ENCODE results near the gene GPR152. TPM values are rescaled to one million over a fixed set of nuclear protein-coding genes. Genes with fewer than 3 reads are reported as not detected.
A peak's percentile ranks its signal among the peaks of the same experiment; 100 is the strongest.

Gene GPR152
- total RNA-seq, 2 experiments from 2014 or later = not detected

DNA sequence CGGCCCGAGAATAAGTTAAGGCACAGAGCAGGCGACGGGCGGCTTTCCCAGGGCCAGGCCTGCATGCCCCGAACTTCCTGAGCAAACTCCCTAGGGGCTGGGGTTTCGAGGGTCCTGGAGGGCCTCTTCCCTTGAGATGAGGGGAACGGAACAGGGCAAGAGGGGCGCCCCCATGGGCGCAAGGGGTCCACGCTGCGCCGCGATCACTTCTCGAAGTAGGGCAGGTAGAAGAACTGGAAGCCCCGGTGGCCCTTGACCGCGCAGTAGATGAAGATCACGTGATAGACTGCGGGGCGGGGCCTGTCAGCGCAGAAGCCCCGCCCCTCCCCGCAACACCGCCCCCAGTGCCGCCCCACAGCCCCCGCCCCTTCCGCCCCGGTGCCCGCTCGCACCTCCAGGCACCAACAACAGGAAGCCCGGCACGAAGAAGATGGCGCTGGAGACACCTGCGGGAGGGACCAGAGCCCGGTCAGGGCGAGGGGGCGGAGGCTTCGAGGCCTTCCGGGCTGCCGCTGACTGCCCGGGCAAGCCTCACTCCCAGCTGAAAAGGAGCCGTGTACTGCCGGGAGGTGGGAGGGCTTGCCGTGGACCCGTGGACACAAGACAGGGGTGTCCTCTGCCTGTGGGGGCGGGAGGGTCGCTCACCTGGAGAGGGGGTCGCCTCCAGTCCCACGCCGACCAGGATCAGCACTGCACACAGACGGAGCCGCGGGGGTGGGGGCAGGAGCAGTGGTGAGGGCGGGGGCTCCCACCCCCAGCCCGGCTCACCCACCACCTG, 12.1 kb upstream of the GPR152 start:
- CTCF ChIA-PET = interaction anchor here (0.7 to 1.1 kb wide), 3 partner anchors 18 to 67 kb away, joined by 3 to 4 read pairs (median 4); partner anchors contain the start of gene AIP
- no peaks in the 10 kb centered on the region for H3K9me3 Mint-ChIP-seq

DNA sequence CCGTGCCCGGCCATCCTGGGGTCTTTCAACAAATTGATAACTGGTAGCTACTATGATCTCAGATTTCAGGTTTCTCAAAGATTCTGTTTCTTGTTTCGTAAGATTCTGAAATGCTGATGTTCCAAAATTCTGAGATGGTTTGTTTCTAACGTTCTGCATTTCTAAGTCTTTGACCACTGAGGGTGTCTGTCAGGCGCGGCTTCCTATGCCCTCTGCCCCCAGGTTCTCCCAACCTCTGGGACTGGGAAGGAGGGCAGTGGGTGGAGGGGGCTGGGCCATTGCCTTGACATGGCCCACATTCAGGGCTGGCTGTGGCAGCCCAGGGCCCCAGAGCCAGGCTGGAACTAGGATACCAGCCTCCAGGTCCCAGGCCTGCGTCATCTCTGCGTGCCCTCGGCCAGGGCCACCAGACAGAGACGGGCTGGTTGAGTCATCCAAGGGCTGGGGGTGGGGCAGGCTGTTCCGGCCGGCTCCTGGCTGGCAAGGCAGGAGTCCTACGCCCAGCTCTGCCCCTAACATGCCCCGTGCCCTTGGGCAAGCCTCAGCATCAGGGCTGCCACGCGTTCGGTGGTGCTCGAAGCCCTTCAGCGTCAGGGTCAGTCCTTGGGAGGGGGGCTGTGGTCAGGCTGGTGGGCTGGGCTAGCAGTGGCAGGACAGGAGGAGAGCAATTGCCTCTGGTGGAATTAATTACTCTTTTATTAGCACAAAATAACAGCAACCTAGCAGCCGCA, 11.3 kb upstream of the GPR152 start:
- Mint-ChIP-seq H3K4me1 (ENCODE audit: low read depth) (peaks cover 45% of the 10 kb centered on the region), H3K27me3 (no peaks in the 10 kb centered on the region), H3K9me3 (no peaks in the 10 kb centered on the region), H3K27ac (peak overlapping the region; percentile 93), H3K36me3 (ENCODE audit: low read depth) (no peaks in the 10 kb centered on the region), H3K4me3 (peak overlapping the region; percentile 89)
- H3K36me3 ChIP-seq (ENCODE audit: insufficient read depth, low read length) = peaks cover 6% of the 10 kb centered on the region
- DNase-seq = peak in 2 of 14 experiments; percentile 56 to 70
- H3K27me3 ChIP-seq (ENCODE audit: control insufficient read depth in 1 of 2, insufficient read depth in 2 of 2, low read length in 2 of 2) = no peaks in the 10 kb centered on the region
- intact Hi-C loops (cut with DNase I, micrococcal nuclease) = loop anchor here (1.0 to 2.0 kb wide), 4 partner anchors 17 to 44 kb away; partner anchors contain the start of genes CDK2AP2 (in 1 of the 2) and RPS6KB2 (in 1 of the 2)
- ChIA-PET CTCF (no interaction called here), POLR2A (interaction anchor here (0.6 to 8.5 kb wide), 5 partner anchors 21 to 166 kb away, joined by 3 to 131 read pairs (median 7); partner anchors contain the start of genes AIP, NUDT8 and PTPRCAP)
- TF ChIP-seq, protein P1, sequence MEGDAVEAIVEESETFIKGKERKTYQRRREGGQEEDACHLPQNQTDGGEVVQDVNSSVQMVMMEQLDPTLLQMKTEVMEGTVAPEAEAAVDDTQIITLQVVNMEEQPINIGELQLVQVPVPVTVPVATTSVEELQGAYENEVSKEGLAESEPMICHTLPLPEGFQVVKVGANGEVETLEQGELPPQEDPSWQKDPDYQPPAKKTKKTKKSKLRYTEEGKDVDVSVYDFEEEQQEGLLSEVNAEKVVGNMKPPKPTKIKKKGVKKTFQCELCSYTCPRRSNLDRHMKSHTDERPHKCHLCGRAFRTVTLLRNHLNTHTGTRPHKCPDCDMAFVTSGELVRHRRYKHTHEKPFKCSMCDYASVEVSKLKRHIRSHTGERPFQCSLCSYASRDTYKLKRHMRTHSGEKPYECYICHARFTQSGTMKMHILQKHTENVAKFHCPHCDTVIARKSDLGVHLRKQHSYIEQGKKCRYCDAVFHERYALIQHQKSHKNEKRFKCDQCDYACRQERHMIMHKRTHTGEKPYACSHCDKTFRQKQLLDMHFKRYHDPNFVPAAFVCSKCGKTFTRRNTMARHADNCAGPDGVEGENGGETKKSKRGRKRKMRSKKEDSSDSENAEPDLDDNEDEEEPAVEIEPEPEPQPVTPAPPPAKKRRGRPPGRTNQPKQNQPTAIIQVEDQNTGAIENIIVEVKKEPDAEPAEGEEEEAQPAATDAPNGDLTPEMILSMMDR (IDR thresholded peaks at IDR 0.05) = no peak
- H3K27ac ChIP-seq (ENCODE audit: low read depth in 1 of 2, low read length in 2 of 2) = peak overlapping the region; percentile 63 to 89
- no peak for ATAC-seq (ENCODE audit: poor library complexity)
- no peaks in the 10 kb centered on the region for H3K9me3 ChIP-seq (ENCODE audit: control insufficient read depth in 1 of 2, insufficient read depth in 1 of 2, low read length in 2 of 2)
- peaks cover 51% of the 10 kb centered on the region for H3K4me1 ChIP-seq (ENCODE audit: insufficient read depth, low read length)
- H3K4me3 ChIP-seq (ENCODE audit: low read length) = peak overlapping the region; percentile 81

More for the DNA sequence above, 12.1 kb upstream of the GPR152 start:
- Histone ChIP-seq H3K9me3 (ENCODE audit: control insufficient read depth in 1 of 2, insufficient read depth in 1 of 2, low read length in 2 of 2) (no peaks in the 10 kb centered on the region), H3K27me3 (ENCODE audit: control insufficient read depth in 1 of 2, insufficient read depth in 2 of 2, low read length in 2 of 2) (no peaks in the 10 kb centered on the region), H3K36me3 (ENCODE audit: insufficient read depth, low read length) (peaks cover 6% of the 10 kb centered on the region), H3K4me3 (ENCODE audit: low read length) (peak overlapping the region; percentile 81), H3K4me1 (ENCODE audit: insufficient read depth, low read length) (peaks cover 57% of the 10 kb centered on the region), H3K27ac (ENCODE audit: low read depth in 1 of 2, low read length in 2 of 2) (peak overlapping the region; percentile 87 to 89)
- POLR2A ChIA-PET = interaction anchor here (0.7 to 8.5 kb wide), 15 partner anchors 14 to 187 kb away, joined by 3 to 131 read pairs (median 10); partner anchors contain the start of genes AIP, CORO1B, POLD4 and PPP1CA
- H3K27ac Mint-ChIP-seq = peak overlapping the region; percentile 93
- peak overlapping the region; percentile 89 for H3K4me3 Mint-ChIP-seq
- intact Hi-C loops (cut with DNase I, micrococcal nuclease) = loop anchor here (1.0 to 5.0 kb wide), 5 partner anchors 18 to 47 kb away; partner anchors contain the start of genes CARNS1 (in 1 of the 2), CDK2AP2 (in 1 of the 2) and RPS6KB2 (in 1 of the 2)
- DNase-seq (peak; percentile 87 to 97 (median 93)), ATAC-seq (ENCODE audit: poor library complexity) (peak; percentile 81)
- H3K27me3 Mint-ChIP-seq = no peaks in the 10 kb centered on the region
- TF ChIP-seq, protein P1 (IDR thresholded peaks at IDR 0.05) = no peak
- peaks cover 49% of the 10 kb centered on the region for H3K4me1 Mint-ChIP-seq (ENCODE audit: low read depth)
- H3K36me3 Mint-ChIP-seq (ENCODE audit: low read depth) = no peaks in the 10 kb centered on the region

DNA sequence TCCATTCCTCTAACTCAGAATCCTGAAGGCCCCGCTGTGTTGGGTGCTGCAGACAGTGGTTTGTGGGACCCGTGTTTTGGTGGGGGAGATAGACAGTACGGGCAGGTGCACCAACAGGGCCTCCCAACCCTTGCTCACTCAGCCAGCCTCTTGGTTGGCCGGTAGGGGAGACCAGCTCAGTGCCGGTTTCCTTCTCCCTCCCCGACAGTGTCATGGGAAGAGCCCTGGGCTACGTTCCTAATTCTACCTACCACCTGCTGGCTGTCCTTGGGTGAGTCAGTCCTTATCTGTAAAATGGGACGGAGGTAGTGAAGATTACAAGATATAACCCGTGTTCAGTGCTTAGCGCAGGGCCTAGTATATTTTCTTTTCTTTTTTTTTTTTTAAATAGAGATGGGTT, 10.7 kb upstream of the GPR152 start:
- ChIA-PET CTCF (no interaction called here), POLR2A (interaction anchor here (0.6 to 8.5 kb wide), 4 partner anchors 18 to 166 kb away, joined by 3 to 102 read pairs (median 6); partner anchors contain the start of genes AIP, NUDT8 and PTPRCAP)
- H3K27ac Mint-ChIP-seq = peak overlapping the region; percentile 39
- peak overlapping the region; percentile 30 for H3K4me3 Mint-ChIP-seq
- H3K36me3 ChIP-seq (ENCODE audit: insufficient read depth, low read length) = peaks cover 6% of the 10 kb centered on the region
- peaks cover 41% of the 10 kb centered on the region for H3K4me1 Mint-ChIP-seq (ENCODE audit: low read depth)
- H3K27me3 Mint-ChIP-seq = no peaks in the 10 kb centered on the region
- H3K27ac ChIP-seq (ENCODE audit: low read depth in 1 of 2, low read length in 2 of 2) = no peak overlapping the region
- no peaks in the 10 kb centered on the region for H3K27me3 ChIP-seq (ENCODE audit: control insufficient read depth in 1 of 2, insufficient read depth in 2 of 2, low read length in 2 of 2)
- no peaks in the 10 kb centered on the region for H3K9me3 Mint-ChIP-seq
- no peak overlapping the region for H3K4me3 ChIP-seq (ENCODE audit: low read length)
- DNase-seq (peak in 1 of 14 experiments; percentile 21), ATAC-seq (ENCODE audit: poor library complexity) (no peak)
- peaks cover 45% of the 10 kb centered on the region for H3K4me1 ChIP-seq (ENCODE audit: insufficient read depth, low read length)
- TF ChIP-seq, protein P1 (IDR thresholded peaks at IDR 0.05) = no peak
- no peaks in the 10 kb centered on the region for H3K9me3 ChIP-seq (ENCODE audit: control insufficient read depth in 1 of 2, insufficient read depth in 1 of 2, low read length in 2 of 2)
- H3K36me3 Mint-ChIP-seq (ENCODE audit: low read depth) = no peaks in the 10 kb centered on the region
- intact Hi-C loops (cut with DNase I, micrococcal nuclease) = no loop called here
